Fibroblast of skin of right quadriceps (primary cell): Measurements from ENCODE around the gene MRPL28.
"Not testable (repeated sequence)": the region's sequence is repeated elsewhere in the genome, so short reads cannot be mapped to it uniquely, and the experiment has no call there.

Experiments used
- DNase-seq: peaks from one replicate; pipeline ENCODE4 v3.0.0-alpha.2; 2013

The MRPL28 gene

DNA sequence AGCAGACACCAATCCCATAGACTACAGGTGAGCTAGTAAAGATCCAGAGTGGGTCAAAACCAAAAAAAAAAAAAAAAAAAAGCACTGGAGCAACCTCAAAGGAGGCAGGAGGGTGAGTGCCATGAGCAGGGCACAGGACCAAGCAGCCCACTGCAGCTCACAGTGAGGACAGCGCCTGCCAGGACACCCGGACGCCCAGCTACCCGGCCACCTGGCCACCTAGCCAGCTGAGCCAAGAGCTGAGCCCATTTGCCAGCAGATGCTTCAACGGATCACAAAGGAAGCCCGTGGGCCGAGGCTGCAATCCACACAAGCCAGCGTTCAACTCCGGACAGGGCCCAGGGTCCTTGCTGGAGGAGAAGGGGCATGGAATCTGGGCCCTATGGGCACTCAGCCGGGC is 32.9 kb downstream of the MRPL28 start:
- DNase-seq: no peak

DNA sequence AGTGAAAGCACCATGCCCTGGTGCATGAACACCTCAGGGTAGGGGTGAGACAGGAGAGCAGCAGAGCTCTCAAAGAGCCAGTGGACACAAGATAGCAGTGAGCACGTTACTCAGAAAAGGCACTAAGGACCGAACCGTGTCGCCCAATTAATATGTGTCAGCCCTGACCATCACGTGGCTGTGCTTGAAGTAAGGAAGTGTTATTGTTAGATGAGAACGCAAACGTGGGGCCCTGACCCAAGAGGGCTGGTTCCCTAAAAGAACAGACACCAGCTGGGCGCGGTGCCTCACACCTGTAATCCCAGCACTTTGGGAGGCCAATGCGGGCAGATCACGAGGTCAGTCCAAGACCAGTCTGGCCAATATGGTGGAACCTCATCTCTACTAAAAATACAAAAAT is 34.1 kb downstream of the MRPL28 start:
- DNase-seq: no peak

DNA sequence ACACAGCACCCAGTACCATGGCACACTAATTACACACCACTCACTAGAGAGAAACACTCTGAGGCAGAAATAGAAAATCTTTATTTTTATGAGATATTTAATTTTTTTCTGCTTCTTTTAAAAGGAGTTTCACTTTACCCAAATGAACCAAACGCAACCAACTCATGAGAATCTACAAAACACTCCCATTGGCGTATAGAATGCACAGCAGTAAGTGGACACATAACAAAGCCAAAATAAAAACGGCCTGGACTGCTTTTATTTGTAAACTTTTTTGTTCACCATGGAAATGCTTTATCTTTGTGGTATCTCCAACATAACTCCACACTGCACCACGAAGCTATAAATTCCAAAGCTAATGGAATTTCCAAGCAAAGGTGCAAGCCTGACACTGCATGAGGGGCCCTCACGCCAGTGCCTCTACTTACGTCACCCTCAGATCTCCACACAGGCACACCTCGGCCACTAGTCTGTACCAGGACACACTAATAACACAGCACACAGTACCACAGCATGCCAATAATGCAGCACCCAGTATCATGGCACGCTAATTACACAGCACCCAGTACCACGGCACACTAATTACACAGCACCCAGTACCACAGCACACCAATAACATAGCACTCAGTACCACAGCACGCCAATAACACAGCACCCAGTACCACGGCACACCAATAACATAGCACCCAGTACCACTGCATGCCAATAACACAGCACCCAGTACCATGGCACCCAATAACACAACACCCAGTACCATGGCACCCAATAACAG is 35.3 kb downstream of the MRPL28 start:
- DNase-seq: not testable (repeated sequence)

DNA sequence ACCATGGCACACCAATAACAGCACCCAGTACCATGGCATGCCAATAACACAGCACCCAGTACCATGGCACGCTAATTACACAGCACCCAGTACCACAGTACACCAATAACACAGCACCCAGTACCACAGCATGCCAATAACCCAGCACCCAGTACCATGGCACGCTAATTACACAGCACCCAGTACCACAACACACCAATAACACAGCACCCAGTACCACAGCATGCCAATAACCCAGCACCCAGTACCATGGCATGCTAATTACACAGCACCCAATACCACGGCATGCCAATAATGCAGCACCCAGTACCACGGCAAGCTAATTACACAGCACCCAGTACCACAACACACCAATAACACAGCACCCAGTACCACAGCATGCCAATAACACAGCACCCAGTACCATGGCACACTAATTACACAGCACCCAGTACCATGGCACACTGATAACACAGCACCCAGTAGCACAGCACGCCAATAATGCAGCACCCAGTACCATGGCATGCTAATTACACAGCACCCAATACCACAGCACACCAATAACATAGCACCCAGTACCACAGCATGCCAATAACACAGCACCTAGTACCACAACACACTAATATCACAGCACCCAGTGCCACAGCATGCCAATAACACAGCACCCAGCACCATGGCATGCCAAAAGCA is 36.0 kb downstream of the MRPL28 start:
- DNase-seq: not testable (repeated sequence)

DNA sequence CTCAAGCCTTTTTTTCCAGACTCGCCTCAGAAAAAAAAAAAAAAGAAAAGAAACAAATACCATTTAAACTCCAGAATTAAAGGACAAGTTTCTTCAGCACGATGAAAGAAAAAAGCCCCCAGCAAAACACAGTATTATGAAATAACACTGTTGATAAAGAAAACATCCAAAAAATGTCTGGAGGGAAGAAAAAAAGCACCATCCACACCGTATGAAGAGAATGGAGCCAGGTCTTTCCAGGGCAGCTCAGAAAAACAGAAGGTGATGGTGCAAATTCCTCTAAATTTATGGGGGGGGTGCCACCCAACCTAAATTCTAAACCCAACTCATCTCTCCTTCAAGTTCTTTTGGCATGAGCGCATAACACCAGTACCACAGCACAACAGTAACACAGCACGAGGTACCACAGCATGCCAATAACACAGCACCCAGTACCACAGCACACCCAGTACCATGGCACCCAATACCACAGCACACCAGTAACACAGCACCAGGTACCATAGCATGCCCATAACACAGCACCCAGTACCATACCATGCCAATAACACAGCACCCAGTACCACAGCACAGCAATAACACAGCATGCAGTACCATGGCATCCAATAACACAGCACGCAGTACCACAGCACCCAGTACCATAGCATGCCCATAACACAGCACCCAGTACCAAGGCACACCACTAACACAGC is 36.8 kb downstream of the MRPL28 start:
- no peak for DNase-seq

DNA sequence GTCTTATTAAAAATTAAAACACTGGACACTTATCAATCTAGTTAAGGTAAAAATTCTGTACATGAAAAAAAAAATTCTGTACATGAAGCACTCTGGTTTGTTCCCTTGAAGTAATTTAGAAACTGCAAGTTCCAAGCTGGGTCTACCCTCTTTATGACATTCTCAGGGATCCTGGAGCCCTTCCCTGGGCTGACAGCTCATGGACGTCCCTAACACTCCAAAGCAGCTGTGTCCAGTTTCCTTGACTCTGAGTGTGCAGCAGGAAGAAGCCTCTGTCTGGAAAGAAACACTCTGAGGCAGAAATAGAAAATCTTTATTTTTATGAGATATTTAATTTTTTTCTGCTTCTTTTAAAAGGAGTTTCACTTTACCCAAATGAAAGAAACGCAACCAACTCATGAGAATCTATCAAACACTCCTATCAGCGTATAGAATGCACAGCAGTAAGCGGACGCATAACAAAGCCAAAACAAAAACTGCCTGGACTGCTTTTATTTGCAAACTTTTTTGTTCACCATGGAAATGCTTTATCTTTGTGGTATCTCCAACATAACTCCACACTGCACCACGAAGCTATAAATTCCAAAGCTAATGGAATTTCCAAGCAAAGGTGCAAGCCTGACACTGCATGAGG is 39.0 kb downstream of the MRPL28 start:
- peak; percentile 23 for DNase-seq

DNA sequence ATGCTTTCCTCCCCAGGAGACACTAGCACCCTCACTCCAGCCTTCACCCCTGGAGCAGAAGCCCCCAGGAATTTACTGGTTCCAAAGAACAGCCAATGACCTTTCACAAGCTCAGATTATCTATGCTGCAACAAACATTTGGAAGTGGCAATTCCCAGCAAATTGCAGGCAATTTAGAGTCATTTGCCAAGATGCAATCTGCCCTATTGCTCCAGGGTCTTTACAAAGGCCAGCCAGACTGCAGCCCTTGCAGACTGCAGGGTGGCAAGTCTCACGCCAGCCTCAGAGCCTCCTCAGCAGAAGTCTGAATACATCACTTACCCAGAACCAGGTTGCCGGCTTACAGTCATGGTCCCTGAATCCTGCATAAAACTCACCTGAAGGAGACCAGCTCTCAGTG is 39.6 kb downstream of the MRPL28 start:
- no peak for DNase-seq

DNA sequence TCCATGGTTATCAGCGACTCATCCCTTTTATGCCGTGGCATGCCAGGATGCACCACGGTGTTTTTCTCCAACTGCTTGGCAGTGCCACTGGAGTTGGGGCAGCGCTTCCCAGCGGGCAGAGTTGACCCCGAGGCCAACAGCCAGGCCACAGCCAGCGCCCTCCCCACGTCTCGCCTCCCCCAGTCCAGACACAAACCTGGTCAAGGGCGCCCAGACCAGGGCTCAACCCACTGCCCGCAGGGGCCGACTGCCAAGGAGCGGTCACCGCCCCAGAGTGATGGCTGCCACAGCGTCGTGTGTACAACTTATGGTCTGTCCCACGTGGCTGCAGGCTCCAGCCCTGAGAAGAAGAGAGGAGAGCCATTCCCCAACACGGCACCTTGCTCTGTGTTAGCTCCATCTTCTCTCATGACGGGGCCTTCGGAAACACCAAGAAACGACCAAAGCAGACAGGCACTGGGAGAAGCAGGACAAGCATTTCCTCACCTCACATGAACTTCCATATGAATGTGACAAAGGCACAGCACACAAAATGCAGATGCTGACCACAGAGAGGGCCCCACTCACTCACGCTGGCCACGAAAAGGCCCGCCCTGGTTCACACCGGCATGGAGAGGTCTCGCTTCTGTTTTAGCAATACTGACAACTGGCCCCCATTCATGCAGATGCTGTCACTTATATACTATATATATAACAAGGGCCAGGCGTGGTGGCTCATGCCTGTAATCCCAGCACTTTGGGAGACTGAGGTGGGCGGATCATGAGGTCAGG is 44.8 kb downstream of the MRPL28 start:
- DNase-seq: no peak

DNA sequence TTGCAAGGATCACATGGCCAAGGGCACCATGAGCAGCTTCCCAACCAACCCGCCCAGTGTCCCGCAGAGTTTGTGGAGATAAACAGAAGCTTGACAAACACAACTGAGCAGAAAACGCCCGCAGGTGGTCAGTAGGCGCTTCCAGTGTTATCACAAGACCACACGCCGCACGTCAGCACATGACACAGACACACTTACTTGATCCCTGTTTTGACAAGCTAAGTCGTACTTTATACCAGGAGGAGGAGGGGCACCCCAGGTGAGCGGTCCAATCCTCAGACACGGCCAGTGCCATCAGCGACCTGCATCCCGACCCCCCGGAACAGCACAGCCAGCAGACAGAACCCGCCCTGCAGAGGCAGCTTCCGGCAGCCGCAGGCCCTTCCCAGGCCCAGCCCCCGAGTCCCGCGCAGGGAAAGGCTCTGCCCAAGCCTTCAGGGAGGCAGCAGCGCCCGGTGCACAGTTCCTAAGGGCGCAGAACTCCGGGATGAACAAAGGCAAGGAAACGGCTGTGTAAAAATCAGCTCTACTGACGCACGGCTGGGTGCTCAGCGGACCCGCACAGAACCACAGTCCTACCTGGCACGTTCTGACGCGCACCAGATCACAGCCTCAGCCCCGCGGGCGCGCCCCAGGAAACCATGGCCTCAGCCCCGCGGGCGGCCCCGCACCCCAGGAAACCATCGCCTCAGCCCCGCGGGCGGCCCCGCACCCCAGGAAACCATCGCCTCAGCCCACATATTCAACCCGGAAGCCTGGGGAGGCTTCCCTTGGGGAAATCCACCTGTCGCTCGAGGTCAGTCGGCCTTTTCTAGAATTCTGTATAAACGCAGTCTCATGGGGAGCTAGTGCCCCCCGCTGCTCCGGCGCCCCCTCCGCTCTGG is 45.6 kb downstream of the MRPL28 start:
- no peak for DNase-seq

DNA sequence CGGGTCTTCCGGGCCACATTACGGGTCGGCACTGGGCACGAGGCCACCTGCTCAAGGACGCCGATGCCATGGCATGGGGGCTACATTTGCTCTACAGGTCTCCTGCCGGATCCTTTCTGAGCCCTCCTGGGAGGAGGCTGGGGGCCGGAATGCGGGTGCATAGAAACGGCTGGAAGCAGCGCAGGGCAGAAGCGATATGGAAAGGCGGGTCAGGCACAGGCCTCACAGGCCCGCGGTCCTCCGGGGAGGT is 46.2 kb downstream of the MRPL28 start:
- DNase-seq: no peak

DNA sequence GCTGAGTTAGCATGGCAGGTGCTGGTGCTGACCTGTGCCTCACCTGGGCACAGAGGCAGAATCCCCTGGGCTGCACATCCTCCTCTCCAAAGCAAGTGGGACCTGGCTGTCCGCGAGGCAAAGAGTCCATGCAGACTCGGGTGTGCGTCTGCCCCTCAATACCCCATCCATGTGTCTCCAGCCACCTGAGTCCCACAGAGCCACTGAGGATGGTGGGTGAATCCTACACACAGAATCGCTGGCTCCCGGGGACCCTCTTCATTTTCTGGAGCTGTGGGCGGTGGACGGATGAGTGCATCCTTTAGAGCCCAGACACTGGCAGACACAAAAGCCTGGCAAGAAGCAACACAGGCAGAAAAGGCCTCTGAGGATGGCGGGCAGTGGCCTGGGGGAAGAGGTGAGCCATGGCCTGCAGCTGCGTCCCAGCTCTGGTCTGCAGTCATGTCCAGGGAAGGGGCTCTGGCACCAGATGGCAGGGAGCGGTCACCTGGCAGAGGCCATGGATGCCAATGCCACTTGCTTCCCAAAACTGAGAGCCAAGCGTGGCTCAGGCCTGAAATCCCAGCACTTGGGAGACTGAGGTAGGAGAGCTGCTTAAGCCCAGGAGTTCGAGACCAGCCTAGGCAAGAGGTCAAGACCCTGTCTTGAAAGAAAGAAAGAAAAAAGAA is 47.7 kb downstream of the MRPL28 start:
- DNase-seq: no peak

DNA sequence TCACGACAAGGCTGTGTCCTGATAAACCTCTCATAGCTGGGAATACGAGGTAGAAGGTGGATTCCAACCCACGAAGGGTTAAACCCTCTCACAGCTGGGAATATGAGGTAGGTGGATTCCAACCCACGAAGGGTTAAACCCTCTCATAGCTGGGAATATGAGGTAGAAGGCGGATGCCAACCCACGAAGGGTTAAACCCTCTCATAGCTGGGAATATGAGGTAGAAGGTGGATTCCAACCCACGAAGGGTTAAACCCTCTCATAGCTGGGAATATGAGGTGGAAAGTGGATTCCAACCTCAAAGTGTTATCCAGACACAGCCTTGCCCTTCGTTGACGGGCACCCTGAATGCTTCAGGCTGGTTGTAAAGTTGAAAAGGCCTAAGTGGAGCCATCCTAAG is 48.8 kb downstream of the MRPL28 start:
- no peak for DNase-seq

DNA sequence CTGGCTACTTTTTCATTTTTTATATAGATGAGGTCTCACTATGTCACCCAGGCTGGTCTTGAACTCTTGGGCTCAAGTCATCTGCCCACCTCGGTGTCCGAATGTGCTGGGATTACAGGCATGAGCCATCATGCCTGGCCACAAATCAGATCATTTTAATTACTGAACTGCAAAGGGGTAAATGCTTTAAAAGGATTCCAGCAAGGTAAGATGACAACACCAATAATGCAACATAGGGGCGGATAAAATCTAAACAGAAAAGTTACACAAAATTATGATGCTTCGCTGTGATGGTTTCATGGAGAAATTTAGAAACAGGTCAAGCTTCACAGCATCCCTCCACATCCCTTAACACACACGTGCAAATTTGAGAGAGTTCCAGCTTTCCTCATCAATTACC is 50.1 kb downstream of the MRPL28 start:
- DNase-seq: no peak

DNA sequence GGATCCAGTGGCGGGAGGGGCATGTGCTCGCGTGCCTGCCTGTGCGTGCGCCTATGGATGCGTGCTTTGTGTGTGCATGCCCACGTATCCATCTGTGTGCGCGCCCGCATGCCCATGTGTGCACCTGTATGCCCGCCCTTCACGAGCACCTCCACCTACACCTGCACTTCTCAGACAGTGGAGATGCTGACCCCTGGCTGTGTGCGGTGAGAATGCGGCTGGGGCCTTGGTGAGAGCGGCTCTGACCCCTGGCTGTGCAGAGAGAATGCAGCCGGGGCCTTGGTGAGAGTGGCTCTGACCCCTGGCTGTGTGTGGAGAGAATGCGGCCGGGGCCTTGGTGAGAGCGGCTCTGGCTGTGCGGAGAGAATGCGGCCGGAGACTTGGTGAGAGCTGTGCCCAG is 51.7 kb downstream of the MRPL28 start:
- no peak for DNase-seq

DNA sequence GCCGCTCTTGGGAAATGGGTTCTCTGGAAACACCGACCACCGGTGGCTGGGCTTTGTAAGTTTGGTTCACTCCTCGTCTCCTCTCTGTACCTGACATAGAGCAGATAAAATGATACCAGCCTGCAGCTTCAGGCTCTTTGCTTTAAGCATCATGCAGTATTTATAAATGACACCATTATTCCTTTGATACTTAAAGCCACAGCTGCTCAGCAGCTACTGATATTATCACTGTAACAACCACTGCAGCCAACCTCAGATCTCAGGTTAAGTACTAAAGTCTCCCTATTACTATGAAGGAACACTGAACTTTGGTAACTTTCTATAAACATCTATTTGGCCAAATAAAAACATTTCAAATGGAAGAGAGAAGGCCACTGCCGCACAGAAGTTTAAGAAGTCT is 52.8 kb downstream of the MRPL28 start:
- no peak for DNase-seq
